ENCODE data around the gene TAOK2.
"Not testable (repeated sequence)": the region's sequence is repeated elsewhere in the genome, so short reads cannot be mapped to it uniquely, and the experiment has no call there.

TAOK2 gene

DNA sequence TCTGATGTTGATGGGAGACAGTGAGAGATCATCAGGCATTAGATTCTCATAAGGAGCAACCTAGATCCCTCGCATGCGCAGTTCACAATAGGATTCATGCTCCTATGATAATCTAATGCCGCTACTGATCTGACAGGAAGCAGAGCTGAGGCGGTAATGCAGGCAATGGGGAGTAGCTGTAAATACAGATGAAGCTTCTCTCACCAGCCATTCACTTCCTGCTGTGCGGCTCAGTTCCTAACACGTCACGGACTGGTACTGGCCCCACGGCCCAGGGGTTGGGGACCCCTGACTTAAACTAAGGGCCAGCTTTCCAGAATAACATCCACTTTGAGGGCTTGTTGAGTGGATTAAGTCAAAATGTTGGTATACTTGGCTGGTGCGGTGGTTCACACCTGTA lies 14.4 kb upstream of the TAOK2 start:
- no peak overlapping the region for H3K9ac ChIP-seq (ENCODE audit: insufficient read length, low read depth)
- no peak for TF ChIP-seq ZNF274 (IDR thresholded peaks at IDR 0.05; ENCODE audit: low read depth, low read length)
- TF ChIP-seq SUZ12 (IDR thresholded peaks at IDR 0.05; ENCODE audit: extremely low read depth, insufficient read depth, insufficient read length): no peak
- TF ChIP-seq YY1 (IDR thresholded peaks at IDR 0.05; ENCODE audit: insufficient read depth, insufficient read length): no peak
- no peak overlapping the region for H3K4me3 ChIP-seq (ENCODE audit: insufficient read length, low read depth)
- no peak for DNase-seq (ENCODE audit: low read depth, low spot score)
- H3K27me3 ChIP-seq (ENCODE audit: insufficient read depth, insufficient read length): no peaks in the 10 kb centered on the region
- peaks cover 5% of the 10 kb centered on the region for H3K4me1 ChIP-seq (ENCODE audit: insufficient read depth, insufficient read length)
- no peaks in the 10 kb centered on the region for H3K36me3 ChIP-seq (ENCODE audit: insufficient read depth, insufficient read length, low read length)
- H3K9me3 ChIP-seq (ENCODE audit: insufficient read depth, low read length): no peaks in the 10 kb centered on the region

DNA sequence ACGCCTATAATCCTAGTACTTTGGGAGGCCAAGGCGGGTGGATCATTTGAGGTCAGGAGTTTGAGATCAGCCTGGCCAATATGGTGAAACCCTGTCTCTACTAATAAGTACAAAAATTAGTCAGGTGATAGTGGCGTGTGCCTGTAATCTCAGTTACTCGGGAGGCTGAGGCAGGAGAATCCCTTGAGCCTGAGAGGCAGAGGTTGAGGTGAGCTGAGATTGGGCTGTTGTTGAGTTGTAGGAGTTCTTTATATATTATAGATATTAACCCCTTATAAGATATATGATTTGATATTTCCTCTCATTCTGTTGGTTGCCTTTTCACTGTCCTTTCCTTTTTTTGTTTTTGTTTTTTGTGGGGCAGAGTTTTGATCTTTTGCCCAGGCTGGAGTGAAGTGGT lies 13.8 kb upstream of the TAOK2 start:
- not testable (repeated sequence) for DNase-seq (ENCODE audit: low read depth, low spot score); H3K4me3 ChIP-seq (ENCODE audit: insufficient read length, low read depth); H3K9me3 ChIP-seq (ENCODE audit: insufficient read depth, low read length); H3K36me3 ChIP-seq (ENCODE audit: insufficient read depth, insufficient read length, low read length); H3K27me3 ChIP-seq (ENCODE audit: insufficient read depth, insufficient read length); H3K9ac ChIP-seq (ENCODE audit: insufficient read length, low read depth); H3K4me1 ChIP-seq (ENCODE audit: insufficient read depth, insufficient read length)

DNA sequence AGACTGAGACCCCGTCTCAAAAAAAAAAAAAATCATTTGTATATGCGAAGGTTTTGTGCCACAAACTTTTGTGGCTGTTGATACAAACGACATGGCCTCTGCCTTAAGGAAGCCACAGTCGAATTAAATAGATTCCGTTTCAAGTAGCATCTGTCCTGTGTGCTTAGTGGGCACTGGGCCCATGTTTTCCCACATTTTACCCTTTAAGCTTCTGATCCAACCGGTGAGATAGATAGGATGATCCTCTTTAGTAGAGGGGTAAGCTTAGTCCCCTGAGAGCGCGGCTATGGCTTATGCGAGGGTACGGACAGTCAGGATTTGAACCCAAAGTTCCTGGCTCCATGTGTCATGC lies 12.6 kb upstream of the TAOK2 start:
- Histone ChIP-seq H3K36me3 (ENCODE audit: insufficient read depth, insufficient read length, low read length) (peaks cover 4% of the 10 kb centered on the region), H3K4me1 (ENCODE audit: insufficient read depth, insufficient read length) (peaks cover 5% of the 10 kb centered on the region), H3K9ac (ENCODE audit: insufficient read length, low read depth) (peak overlapping the region; percentile 98), H3K9me3 (ENCODE audit: insufficient read depth, low read length) (no peaks in the 10 kb centered on the region), H3K27me3 (ENCODE audit: insufficient read depth, insufficient read length) (no peaks in the 10 kb centered on the region), H3K4me3 (ENCODE audit: insufficient read length, low read depth) (peak overlapping the region; percentile 79)
- no peak for TF ChIP-seq SUZ12 (IDR thresholded peaks at IDR 0.05; ENCODE audit: extremely low read depth, insufficient read depth, insufficient read length)
- TF ChIP-seq ZNF274 (IDR thresholded peaks at IDR 0.05; ENCODE audit: low read depth, low read length): no peak
- TF ChIP-seq YY1 (IDR thresholded peaks at IDR 0.05; ENCODE audit: insufficient read depth, insufficient read length): no peak
- DNase-seq (ENCODE audit: low read depth, low spot score): no peak

DNA sequence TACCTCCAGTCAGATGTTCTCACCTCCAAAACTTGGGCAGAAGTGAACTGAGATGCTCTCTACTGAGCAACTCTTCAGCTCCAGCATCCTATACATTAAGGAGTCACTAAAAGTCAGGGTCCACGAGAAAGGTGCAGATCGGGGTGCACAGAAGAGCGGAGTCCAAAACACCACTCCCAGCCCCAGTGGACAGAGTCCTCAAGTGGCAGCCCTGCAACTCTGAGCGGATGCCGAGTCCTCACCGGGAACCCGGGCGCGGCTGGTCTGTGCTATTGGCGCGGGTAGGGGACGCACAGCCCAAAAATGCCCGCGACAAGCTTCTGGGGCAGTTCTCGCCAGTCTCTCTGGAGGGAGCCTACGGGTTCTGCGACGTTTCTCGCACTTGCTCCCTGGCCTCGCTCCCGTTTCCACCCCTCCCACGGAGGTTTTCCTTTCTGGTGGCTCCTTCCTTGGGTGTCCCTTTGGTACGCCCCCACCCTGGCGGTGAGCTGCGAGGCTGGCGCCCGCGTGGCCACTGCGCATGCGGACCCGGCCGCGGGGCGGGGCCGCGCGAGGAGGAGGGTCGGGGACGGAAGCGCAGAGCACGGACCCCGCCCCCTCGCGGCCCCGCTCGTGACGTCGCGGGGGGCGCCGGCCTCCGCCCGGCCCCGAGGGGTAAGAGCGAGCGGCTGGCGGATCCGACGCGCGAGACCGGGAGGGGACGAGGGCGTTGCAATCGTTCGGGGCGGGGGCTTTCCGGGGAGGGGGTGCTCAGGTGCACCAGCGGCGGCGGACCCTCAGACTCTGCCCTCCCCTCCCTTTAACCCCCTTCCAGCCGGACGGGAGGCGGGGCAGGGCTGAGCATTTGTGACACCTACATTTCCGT lies 12.0 kb upstream of the TAOK2 start, which contains the start of gene TMEM219:
TMEM219 (plus strand) TSS at position 601 of the 865 bp plus-strand sequence. CDS start 1,065 bp downstream, outside the sequence.
- H3K36me3 ChIP-seq (ENCODE audit: insufficient read depth, insufficient read length, low read length): peaks cover 4% of the 10 kb centered on the region
- H3K4me1 ChIP-seq (ENCODE audit: insufficient read depth, insufficient read length): peaks cover 5% of the 10 kb centered on the region
- H3K9ac ChIP-seq (ENCODE audit: insufficient read length, low read depth): peak within 1 kb of the TSS; percentile 98
- no peaks in the 10 kb centered on the region for H3K9me3 ChIP-seq (ENCODE audit: insufficient read depth, low read length)
- no peak for TF ChIP-seq ZNF274 (IDR thresholded peaks at IDR 0.05; ENCODE audit: low read depth, low read length)
- TF ChIP-seq YY1 (IDR thresholded peaks at IDR 0.05; ENCODE audit: insufficient read depth, insufficient read length): no peak
- TF ChIP-seq SUZ12 (IDR thresholded peaks at IDR 0.05; ENCODE audit: extremely low read depth, insufficient read depth, insufficient read length): no peak
- peak; percentile 59 for DNase-seq (ENCODE audit: low read depth, low spot score)
- no peaks in the 10 kb centered on the region for H3K27me3 ChIP-seq (ENCODE audit: insufficient read depth, insufficient read length)
- peak within 1 kb of the TSS; percentile 79 for H3K4me3 ChIP-seq (ENCODE audit: insufficient read length, low read depth)

DNA sequence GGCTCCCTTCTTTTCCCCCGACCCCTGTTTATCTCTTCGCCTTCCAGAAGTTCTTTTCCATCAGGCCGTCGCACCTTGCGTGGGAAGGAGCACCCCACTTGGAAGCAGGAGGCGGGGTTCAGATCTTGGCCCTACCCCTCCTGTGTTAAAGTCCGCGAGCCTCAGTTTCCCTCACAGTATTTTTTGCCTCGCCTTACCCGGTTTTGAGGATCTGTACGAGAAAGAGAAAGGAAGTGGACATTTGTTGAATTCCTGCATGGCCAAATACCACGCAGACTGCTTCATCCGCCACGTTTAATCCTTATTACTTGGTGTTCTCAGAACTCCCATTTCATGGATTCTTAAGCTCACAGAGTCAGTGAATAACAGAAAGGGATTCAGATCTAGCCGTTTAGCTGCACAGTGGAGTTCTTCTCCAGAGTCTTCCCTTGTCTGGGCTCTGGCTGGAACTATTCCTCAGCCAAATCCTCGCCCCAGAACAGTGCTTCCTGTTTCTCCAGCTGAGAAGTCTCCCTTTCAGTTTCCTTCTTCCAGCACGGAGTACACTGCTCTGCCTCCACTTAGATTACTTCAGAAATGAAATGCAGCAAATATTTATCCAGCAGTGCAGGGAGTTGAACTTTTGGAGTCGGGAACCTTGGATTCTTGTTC lies 11.2 kb upstream of the TAOK2 start:
- TF ChIP-seq SUZ12 (IDR thresholded peaks at IDR 0.05; ENCODE audit: extremely low read depth, insufficient read depth, insufficient read length) (no peak), YY1 (IDR thresholded peaks at IDR 0.05; ENCODE audit: insufficient read depth, insufficient read length) (no peak), ZNF274 (IDR thresholded peaks at IDR 0.05; ENCODE audit: low read depth, low read length) (no peak)
- peak overlapping the region; percentile 79 for H3K4me3 ChIP-seq (ENCODE audit: insufficient read length, low read depth)
- H3K9ac ChIP-seq (ENCODE audit: insufficient read length, low read depth): peak overlapping the region; percentile 98
- H3K27me3 ChIP-seq (ENCODE audit: insufficient read depth, insufficient read length): no peaks in the 10 kb centered on the region
- no peaks in the 10 kb centered on the region for H3K9me3 ChIP-seq (ENCODE audit: insufficient read depth, low read length)
- peaks cover 6% of the 10 kb centered on the region for H3K36me3 ChIP-seq (ENCODE audit: insufficient read depth, insufficient read length, low read length)
- peaks cover 5% of the 10 kb centered on the region for H3K4me1 ChIP-seq (ENCODE audit: insufficient read depth, insufficient read length)
- no peak for DNase-seq (ENCODE audit: low read depth, low spot score)

DNA sequence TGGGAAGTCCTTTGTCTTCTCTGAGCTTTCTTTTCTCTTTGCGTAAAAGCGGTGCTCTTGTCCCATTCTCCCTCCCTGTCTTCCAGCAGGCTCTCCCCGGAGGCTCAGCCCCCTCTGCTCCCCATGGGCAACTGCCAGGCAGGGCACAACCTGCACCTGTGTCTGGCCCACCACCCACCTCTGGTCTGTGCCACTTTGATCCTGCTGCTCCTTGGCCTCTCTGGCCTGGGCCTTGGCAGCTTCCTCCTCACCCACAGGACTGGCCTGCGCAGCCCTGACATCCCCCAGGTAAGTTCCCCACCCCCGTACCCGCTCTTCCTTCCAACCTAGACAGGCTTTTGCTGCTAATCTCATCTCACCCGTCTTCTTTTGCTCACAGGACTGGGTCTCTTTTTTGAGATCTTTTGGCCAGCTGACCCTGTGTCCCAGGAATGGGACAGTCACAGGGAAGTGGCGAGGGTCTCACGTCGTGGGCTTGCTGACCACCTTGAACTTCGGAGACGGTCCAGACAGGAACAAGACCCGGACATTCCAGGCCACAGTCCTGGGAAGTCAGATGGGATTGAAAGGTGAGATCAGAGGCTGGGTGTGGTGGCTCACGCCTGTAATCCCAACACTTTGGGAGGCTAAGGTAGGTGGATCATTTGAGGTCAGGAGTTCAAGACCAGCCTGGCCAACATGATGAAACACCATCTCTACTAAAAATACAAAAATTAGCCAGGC lies 10.5 kb upstream of the TAOK2 start:
- H3K9me3 ChIP-seq (ENCODE audit: insufficient read depth, low read length): no peaks in the 10 kb centered on the region
- H3K36me3 ChIP-seq (ENCODE audit: insufficient read depth, insufficient read length, low read length): peaks cover 11% of the 10 kb centered on the region
- H3K27me3 ChIP-seq (ENCODE audit: insufficient read depth, insufficient read length): no peaks in the 10 kb centered on the region
- no peak for DNase-seq (ENCODE audit: low read depth, low spot score)
- TF ChIP-seq YY1 (IDR thresholded peaks at IDR 0.05; ENCODE audit: insufficient read depth, insufficient read length) (no peak), SUZ12 (IDR thresholded peaks at IDR 0.05; ENCODE audit: extremely low read depth, insufficient read depth, insufficient read length) (no peak), ZNF274 (IDR thresholded peaks at IDR 0.05; ENCODE audit: low read depth, low read length) (no peak)
- H3K9ac ChIP-seq (ENCODE audit: insufficient read length, low read depth): peak overlapping the region; percentile 98
- H3K4me1 ChIP-seq (ENCODE audit: insufficient read depth, insufficient read length): peaks cover 5% of the 10 kb centered on the region
- H3K4me3 ChIP-seq (ENCODE audit: insufficient read length, low read depth): peak overlapping the region; percentile 79

DNA sequence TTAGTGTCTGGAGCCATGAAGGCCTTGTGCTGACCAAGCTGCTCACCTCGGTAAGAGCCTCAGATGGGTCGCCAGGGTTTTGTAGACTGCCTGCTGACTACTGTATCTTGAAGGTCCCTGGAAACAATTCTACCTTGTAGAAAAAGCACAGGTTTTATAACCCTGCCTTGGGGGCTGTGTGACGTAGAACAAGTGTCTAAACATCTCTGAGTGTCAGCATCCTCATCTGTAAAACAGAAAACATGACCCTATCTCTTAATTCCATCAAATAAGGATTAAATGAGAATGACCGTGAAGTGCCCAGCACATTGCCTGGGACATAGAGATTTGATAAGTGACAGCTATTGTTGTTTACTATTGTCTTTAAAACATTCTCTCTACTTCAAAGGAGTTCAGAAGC lies 5.5 kb upstream of the TAOK2 start:
- Histone ChIP-seq H3K4me1 (ENCODE audit: insufficient read depth, insufficient read length) (no peaks in the 10 kb centered on the region), H3K36me3 (ENCODE audit: insufficient read depth, insufficient read length, low read length) (peaks cover 41% of the 10 kb centered on the region), H3K9ac (ENCODE audit: insufficient read length, low read depth) (no peak overlapping the region), H3K27me3 (ENCODE audit: insufficient read depth, insufficient read length) (peaks cover 10% of the 10 kb centered on the region), H3K9me3 (ENCODE audit: insufficient read depth, low read length) (peaks cover 15% of the 10 kb centered on the region), H3K4me3 (ENCODE audit: insufficient read length, low read depth) (no peak overlapping the region)
- TF ChIP-seq SUZ12 (IDR thresholded peaks at IDR 0.05; ENCODE audit: extremely low read depth, insufficient read depth, insufficient read length) (no peak), ZNF274 (IDR thresholded peaks at IDR 0.05; ENCODE audit: low read depth, low read length) (no peak), YY1 (IDR thresholded peaks at IDR 0.05; ENCODE audit: insufficient read depth, insufficient read length) (no peak)
- no peak for DNase-seq (ENCODE audit: low read depth, low spot score)

Data from NT2/D1 (cell line).